GM19043 (cell line): Measurements from ENCODE around the gene TMEM39B.
"Not testable (repeated sequence)": the region's sequence is repeated elsewhere in the genome, so short reads cannot be mapped to it uniquely, and the experiment has no call there.

Experiments used
- ATAC-seq: cut with Tn5 transposase; IDR thresholded peaks from one replicate; pipeline ENCODE4 v1.9.1; 2021; ENCODE audit warnings: low read depth; ENCODE audit not compliant: unreplicated experiment

The TMEM39B gene

GRCh38 chr1:32066489-32066873 is 6.3 kb upstream of the TMEM39B start:
- ATAC-seq, result no peak

GRCh38 chr1:32068957-32069588 is 3.7 kb upstream of the TMEM39B start:
- no peak for ATAC-seq

GRCh38 chr1:32071758-32072621 is 749 bp upstream of the TMEM39B start:
- no peak for ATAC-seq

- ATAC-seq, result peak; percentile 12
Measured at GRCh38 chr1:32073299-32074229, 825 bp downstream of the TMEM39B start.

- no peak for ATAC-seq
Measured at GRCh38 chr1:32074841-32075240, 2.1 kb downstream of the TMEM39B start.

GRCh38 chr1:32077451-32077850 is 4.7 kb downstream of the TMEM39B start:
- ATAC-seq, result no peak

- ATAC-seq, result no peak
Measured at GRCh38 chr1:32082022-32082421, 9.3 kb downstream of the TMEM39B start.

GRCh38 chr1:32086381-32086780 is 13.6 kb downstream of the TMEM39B start:
- not testable (repeated sequence) for ATAC-seq

- no peak for ATAC-seq
Measured at GRCh38 chr1:32091176-32091575, 18.4 kb downstream of the TMEM39B start.

GRCh38 chr1:32091591-32091990 is 18.9 kb downstream of the TMEM39B start:
- ATAC-seq, result no peak

- no peak for ATAC-seq
Measured at GRCh38 chr1:32094746-32095521, 22.2 kb downstream of the TMEM39B start.

- no peak for ATAC-seq
Measured at GRCh38 chr1:32099426-32099825, 26.7 kb downstream of the TMEM39B start.

- no peak for ATAC-seq
Measured at GRCh38 chr1:32100359-32100758, 27.6 kb downstream of the TMEM39B start.

- ATAC-seq, result no peak
Measured at GRCh38 chr1:32100807-32101708, 28.3 kb downstream of the TMEM39B start.

- ATAC-seq, result no peak
Measured at GRCh38 chr1:32104127-32104526, 31.4 kb downstream of the TMEM39B start.

GRCh38 chr1:32105338-32105737 is 32.6 kb downstream of the TMEM39B start:
- ATAC-seq, result no peak

GRCh38 chr1:32106663-32107275 is 34.0 kb downstream of the TMEM39B start:
- no peak for ATAC-seq

- peak; percentile 66 for ATAC-seq
Measured at GRCh38 chr1:32107742-32108661, 35.3 kb downstream of the TMEM39B start, which contains the start of gene KPNA6. KPNA6 (plus strand) TSS chr1:32108056; CDS start chr1:32108131, 75 bp downstream.
